ENCODE data around the gene UBE2S.

The UBE2S gene

GRCh38 chr19:55370305-55370988 is 37.1 kb downstream of the UBE2S start, which contains the start of gene IL11:
Gene IL11, minus strand, starts transcription at chr19:55370463. Its CDS starts 153 bp downstream, at chr19:55370310.
- Histone ChIP-seq H3K27ac (ENCODE audit: extremely low read depth, low read depth, low read length) (no peak within 1 kb of the TSS), H3K4me1 (ENCODE audit: control insufficient read depth, insufficient read depth, low read length) (peaks cover 5% of the 10 kb centered on the region; the same call in 1 of the 2 replicates), H3K9me3 (ENCODE audit: control insufficient read depth, insufficient read depth, low read depth, low read length) (no peaks in the 10 kb centered on the region), H3K4me3 (ENCODE audit: low read depth, low read length) (peak within 1 kb of the TSS; percentile 48), H3K36me3 (ENCODE audit: control insufficient read depth in 2 of 2, insufficient read depth in 1 of 2, low read length in 2 of 2) (no peaks in the 10 kb centered on the region)
- POLR2A ChIA-PET, result interaction anchor here (1.1 to 2.8 kb wide), 6 partner anchors 12 to 36 kb away, joined by 3 to 20 read pairs (median 6); partner anchors contain the start of gene KMT5C
- peak; percentile 34; the same call in 1 of the 2 replicates for TF ChIP-seq ZBTB6 (tag by site-specific recombination; IDR thresholded peaks at IDR 0.05)
- TF ChIP-seq ZSCAN4 (tag by site-specific recombination; IDR thresholded peaks at IDR 0.05), result no peak
- peak; percentile 96 for TF ChIP-seq PRDM1 (tag by site-specific recombination; IDR thresholded peaks at IDR 0.05)
- TF ChIP-seq KLF8 (tag by site-specific recombination; IDR thresholded peaks at IDR 0.05), result peak; percentile 27; the same call in 1 of the 2 replicates
- TF ChIP-seq ZNF416 (tag by site-specific recombination; IDR thresholded peaks at IDR 0.05), result no peak
- TF ChIP-seq ZIC2 (tag by site-specific recombination; IDR thresholded peaks at IDR 0.05), result peak; percentile 19; the same call in 1 of the 2 replicates
- no peak for TF ChIP-seq ZNF837 (tag by site-specific recombination; IDR thresholded peaks at IDR 0.05)
- peak; percentile 85 for TF ChIP-seq ZNF366 (tag by site-specific recombination; conservative IDR thresholded peaks at IDR 0.05)
- TF ChIP-seq KLF16 (tag by site-specific recombination; IDR thresholded peaks at IDR 0.05), result no peak
- TF ChIP-seq ZNF404 (tag by site-specific recombination; IDR thresholded peaks at IDR 0.05), result no peak
- no peak for TF ChIP-seq ZBTB21 (tag by site-specific recombination; IDR thresholded peaks at IDR 0.05)
- no peak for TF ChIP-seq HIC1 (tag by site-specific recombination; IDR thresholded peaks at IDR 0.05)
- CTCF ChIA-PET, result no interaction called here

- CTCF ChIA-PET, result interaction anchor here (1.0 kb wide), 1 partner anchor 195 kb away, joined by 4 read pairs; no protein-coding TSS in a partner anchor
- POLR2A ChIA-PET, result interaction anchor here (1.1 to 2.8 kb wide), 10 partner anchors 13 to 38 kb away, joined by 3 to 20 read pairs (median 6); partner anchors contain the start of genes KMT5C and UBE2S
- peaks cover 5% of the 10 kb centered on the region; the same call in 1 of the 2 replicates for H3K4me1 ChIP-seq (ENCODE audit: control insufficient read depth, insufficient read depth, low read length)
- no peak overlapping the region for H3K27ac ChIP-seq (ENCODE audit: extremely low read depth, low read depth, low read length)
- H3K9me3 ChIP-seq (ENCODE audit: control insufficient read depth, insufficient read depth, low read depth, low read length), result no peaks in the 10 kb centered on the region
- H3K4me3 ChIP-seq (ENCODE audit: low read depth, low read length), result peak overlapping the region; percentile 48
- H3K36me3 ChIP-seq (ENCODE audit: control insufficient read depth in 2 of 2, insufficient read depth in 1 of 2, low read length in 2 of 2), result no peaks in the 10 kb centered on the region
- TF ChIP-seq ZNF596 (tag by site-specific recombination; IDR thresholded peaks at IDR 0.05) (no peak), ZSCAN16 (tag by site-specific recombination; IDR thresholded peaks at IDR 0.05) (no peak), ZNF561 (tag by site-specific recombination; IDR thresholded peaks at IDR 0.05; ENCODE audit: borderline replicate concordance) (0 out of 2 replicates have a peak, but pooled peaks have one; percentile 34), BCL11A (tag by site-specific recombination; IDR thresholded peaks at IDR 0.05; ENCODE audit: low read depth) (no peak; the same call in 1 of the 2 replicates), ZNF138 (tag by site-specific recombination; IDR thresholded peaks at IDR 0.05; ENCODE audit: borderline replicate concordance) (no peak), ZNF768 (tag by site-specific recombination; IDR thresholded peaks at IDR 0.05) (no peak), ZNF26 (tag by site-specific recombination; IDR thresholded peaks at IDR 0.05) (no peak), ZNF341 (tag by site-specific recombination; IDR thresholded peaks at IDR 0.05; ENCODE audit: low read depth) (peak; percentile 70), KLF8 (tag by site-specific recombination; IDR thresholded peaks at IDR 0.05) (peak; percentile 61), ZNF155 (tag by site-specific recombination; IDR thresholded peaks at IDR 0.05) (no peak), ZBTB48 (tag by site-specific recombination; IDR thresholded peaks at IDR 0.05) (peak; percentile 86), KLF16 (tag by site-specific recombination; IDR thresholded peaks at IDR 0.05) (peak; percentile 76), GLIS2 (tag by site-specific recombination; IDR thresholded peaks at IDR 0.05) (peak; percentile 73), ZNF660 (tag by site-specific recombination; IDR thresholded peaks at IDR 0.05) (no peak), ZNF169 (tag by site-specific recombination; IDR thresholded peaks at IDR 0.05) (no peak)
These were observed 37.8 kb downstream of the UBE2S start for GRCh38 chr19:55369653-55370304.

Measured in HEK293 (cell line).